NB4 (cell line): ENCODE measurements around the gene MECP2.

ENCODE experiments used
- POLR2A ChIP-seq: IDR thresholded peaks from 2 replicates; pipeline ENCODE4 v1.6.1; 2011; ENCODE audit warnings: mild to moderate bottlenecking; ENCODE audit not compliant: insufficient read length; ENCODE audit errors: extremely low read depth
- TF ChIP-seq, protein P1 (sequence below): IDR thresholded peaks from one replicate; pipeline ENCODE4 v1.5.1; 2012; ENCODE audit warnings: low read depth, low read length
- TF ChIP-seq, protein P2 (sequence below): IDR thresholded peaks from 2 replicates; pipeline ENCODE4 v1.6.1; 2011; ENCODE audit warnings: low read depth, low read length

DNA sequence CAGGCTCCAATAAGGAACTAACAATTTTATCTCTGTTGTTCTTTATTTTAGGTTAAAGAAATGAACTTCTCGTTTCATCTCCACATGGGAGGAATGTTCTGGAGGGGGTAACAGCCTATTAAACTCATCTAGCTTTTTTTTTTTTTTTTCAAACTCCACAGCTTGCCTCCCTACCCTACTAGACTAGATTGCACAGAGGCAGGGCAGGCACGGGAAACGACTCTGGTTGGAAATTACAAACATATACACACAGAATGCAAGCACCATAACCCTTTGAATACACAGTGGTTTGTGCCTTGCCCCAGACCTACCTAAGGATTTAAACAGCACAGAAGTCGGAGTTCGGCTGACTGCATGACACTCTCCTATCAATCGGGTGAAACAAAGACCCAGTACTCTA is 2.7 kb downstream of the MECP2 start:
- TF ChIP-seq, protein P1, sequence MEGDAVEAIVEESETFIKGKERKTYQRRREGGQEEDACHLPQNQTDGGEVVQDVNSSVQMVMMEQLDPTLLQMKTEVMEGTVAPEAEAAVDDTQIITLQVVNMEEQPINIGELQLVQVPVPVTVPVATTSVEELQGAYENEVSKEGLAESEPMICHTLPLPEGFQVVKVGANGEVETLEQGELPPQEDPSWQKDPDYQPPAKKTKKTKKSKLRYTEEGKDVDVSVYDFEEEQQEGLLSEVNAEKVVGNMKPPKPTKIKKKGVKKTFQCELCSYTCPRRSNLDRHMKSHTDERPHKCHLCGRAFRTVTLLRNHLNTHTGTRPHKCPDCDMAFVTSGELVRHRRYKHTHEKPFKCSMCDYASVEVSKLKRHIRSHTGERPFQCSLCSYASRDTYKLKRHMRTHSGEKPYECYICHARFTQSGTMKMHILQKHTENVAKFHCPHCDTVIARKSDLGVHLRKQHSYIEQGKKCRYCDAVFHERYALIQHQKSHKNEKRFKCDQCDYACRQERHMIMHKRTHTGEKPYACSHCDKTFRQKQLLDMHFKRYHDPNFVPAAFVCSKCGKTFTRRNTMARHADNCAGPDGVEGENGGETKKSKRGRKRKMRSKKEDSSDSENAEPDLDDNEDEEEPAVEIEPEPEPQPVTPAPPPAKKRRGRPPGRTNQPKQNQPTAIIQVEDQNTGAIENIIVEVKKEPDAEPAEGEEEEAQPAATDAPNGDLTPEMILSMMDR: no peak
- no peak for TF ChIP-seq POLR2A
- TF ChIP-seq, protein P2, sequence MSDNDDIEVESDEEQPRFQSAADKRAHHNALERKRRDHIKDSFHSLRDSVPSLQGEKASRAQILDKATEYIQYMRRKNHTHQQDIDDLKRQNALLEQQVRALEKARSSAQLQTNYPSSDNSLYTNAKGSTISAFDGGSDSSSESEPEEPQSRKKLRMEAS: no peak
